ENCODE measurements around the gene DYTN. TPM values are rescaled to one million over a fixed set of nuclear protein-coding genes. Genes with fewer than 3 reads are reported as not detected.
A peak's percentile ranks its signal among the peaks of the same experiment; 100 is the strongest.

The DYTN gene
- total RNA-seq, 1 donor from 2014 or later: not detected

GRCh38 chr2:206683546-206683945 lies 34.6 kb downstream of the DYTN start:
- intact Hi-C loops (cut with micrococcal nuclease): no loop called here
- no peak overlapping the region for H3K4me3 Mint-ChIP-seq
- H3K36me3 Mint-ChIP-seq (ENCODE audit: low read depth): no peaks in the 10 kb centered on the region
- H3K4me1 Mint-ChIP-seq: no peaks in the 10 kb centered on the region
- no peak for DNase-seq
- peaks cover 13% of the 10 kb centered on the region for H3K27me3 Mint-ChIP-seq
- H3K27ac Mint-ChIP-seq: no peak overlapping the region
- no peaks in the 10 kb centered on the region for H3K9me3 Mint-ChIP-seq

GRCh38 chr2:206670531-206671319 lies 47.5 kb downstream of the DYTN start:
- intact Hi-C loops (cut with micrococcal nuclease): no loop called here
- DNase-seq: no peak
- Mint-ChIP-seq H3K4me1 (peaks cover 3% of the 10 kb centered on the region), H3K27me3 (peaks cover 4% of the 10 kb centered on the region), H3K27ac (no peak overlapping the region), H3K9me3 (no peaks in the 10 kb centered on the region), H3K36me3 (ENCODE audit: low read depth) (no peaks in the 10 kb centered on the region), H3K4me3 (no peak overlapping the region)

GRCh38 chr2:206665251-206665650 lies 52.9 kb downstream of the DYTN start:
- Mint-ChIP-seq H3K27me3 (peaks cover 5% of the 10 kb centered on the region), H3K27ac (no peak overlapping the region), H3K4me1 (no peaks in the 10 kb centered on the region), H3K9me3 (no peaks in the 10 kb centered on the region), H3K36me3 (ENCODE audit: low read depth) (no peaks in the 10 kb centered on the region), H3K4me3 (no peak overlapping the region)
- intact Hi-C loops (cut with micrococcal nuclease): no loop called here
- DNase-seq: no peak

GRCh38 chr2:206657087-206657486 lies 61.1 kb downstream of the DYTN start:
- Mint-ChIP-seq H3K9me3 (peaks cover 4% of the 10 kb centered on the region), H3K27me3 (peaks cover 6% of the 10 kb centered on the region), H3K4me1 (no peaks in the 10 kb centered on the region), H3K4me3 (no peak overlapping the region), H3K27ac (no peak overlapping the region), H3K36me3 (ENCODE audit: low read depth) (no peaks in the 10 kb centered on the region)
- intact Hi-C loops (cut with micrococcal nuclease): no loop called here
- no peak for DNase-seq

GRCh38 chr2:206647985-206648384 lies 70.2 kb downstream of the DYTN start:
- H3K36me3 Mint-ChIP-seq (ENCODE audit: low read depth): no peaks in the 10 kb centered on the region
- DNase-seq: no peak
- H3K9me3 Mint-ChIP-seq: no peaks in the 10 kb centered on the region
- no peak overlapping the region for H3K4me3 Mint-ChIP-seq
- H3K27ac Mint-ChIP-seq: no peak overlapping the region
- H3K4me1 Mint-ChIP-seq: no peaks in the 10 kb centered on the region
- intact Hi-C loops (cut with micrococcal nuclease): no loop called here
- no peaks in the 10 kb centered on the region for H3K27me3 Mint-ChIP-seq

GRCh38 chr2:206642075-206643025 lies 75.8 kb downstream of the DYTN start, which contains the start of gene FAM237A:
Gene FAM237A, plus strand, starts transcription at chr2:206642487. Its CDS starts 1,750 bp downstream, at chr2:206644237.
- Mint-ChIP-seq H3K36me3 (ENCODE audit: low read depth) (no peaks in the 10 kb centered on the region), H3K27me3 (peaks cover 9% of the 10 kb centered on the region), H3K27ac (no peak within 1 kb of the TSS), H3K4me1 (no peaks in the 10 kb centered on the region), H3K9me3 (no peaks in the 10 kb centered on the region), H3K4me3 (no peak within 1 kb of the TSS)
- intact Hi-C loops (cut with micrococcal nuclease): no loop called here
- DNase-seq: peak; percentile 79

GRCh38 chr2:206641226-206641625 lies 77.0 kb downstream of the DYTN start:
- Mint-ChIP-seq H3K27ac (no peak overlapping the region), H3K9me3 (no peaks in the 10 kb centered on the region), H3K27me3 (peaks cover 9% of the 10 kb centered on the region), H3K4me1 (no peaks in the 10 kb centered on the region), H3K36me3 (ENCODE audit: low read depth) (no peaks in the 10 kb centered on the region), H3K4me3 (no peak overlapping the region)
- intact Hi-C loops (cut with micrococcal nuclease): no loop called here
- DNase-seq: no peak

GRCh38 chr2:206639636-206640035 lies 78.6 kb downstream of the DYTN start:
- intact Hi-C loops (cut with micrococcal nuclease): no loop called here
- no peaks in the 10 kb centered on the region for H3K4me1 Mint-ChIP-seq
- no peak for DNase-seq
- H3K36me3 Mint-ChIP-seq (ENCODE audit: low read depth): no peaks in the 10 kb centered on the region
- no peak overlapping the region for H3K4me3 Mint-ChIP-seq
- H3K27ac Mint-ChIP-seq: no peak overlapping the region
- H3K27me3 Mint-ChIP-seq: peaks cover 9% of the 10 kb centered on the region
- H3K9me3 Mint-ChIP-seq: no peaks in the 10 kb centered on the region

- intact Hi-C loops (cut with micrococcal nuclease): no loop called here
- Mint-ChIP-seq H3K4me1 (no peaks in the 10 kb centered on the region), H3K4me3 (no peak overlapping the region), H3K27ac (no peak overlapping the region), H3K36me3 (ENCODE audit: low read depth) (no peaks in the 10 kb centered on the region), H3K9me3 (no peaks in the 10 kb centered on the region), H3K27me3 (peaks cover 1% of the 10 kb centered on the region)
- no peak for DNase-seq
Measured at GRCh38 chr2:206635015-206635414, 83.2 kb downstream of the DYTN start.

- no peak overlapping the region for H3K27ac Mint-ChIP-seq
- H3K36me3 Mint-ChIP-seq (ENCODE audit: low read depth): no peaks in the 10 kb centered on the region
- peaks cover 1% of the 10 kb centered on the region for H3K27me3 Mint-ChIP-seq
- DNase-seq: no peak
- intact Hi-C loops (cut with micrococcal nuclease): no loop called here
- no peaks in the 10 kb centered on the region for H3K9me3 Mint-ChIP-seq
- H3K4me1 Mint-ChIP-seq: no peaks in the 10 kb centered on the region
- no peak overlapping the region for H3K4me3 Mint-ChIP-seq
Measured at GRCh38 chr2:206631340-206631739, 86.9 kb downstream of the DYTN start.

GRCh38 chr2:206627632-206628031 lies 90.6 kb downstream of the DYTN start:
- DNase-seq: no peak
- intact Hi-C loops (cut with micrococcal nuclease): no loop called here
- no peak overlapping the region for H3K4me3 Mint-ChIP-seq
- H3K4me1 Mint-ChIP-seq: no peaks in the 10 kb centered on the region
- no peaks in the 10 kb centered on the region for H3K36me3 Mint-ChIP-seq (ENCODE audit: low read depth)
- no peak overlapping the region for H3K27ac Mint-ChIP-seq
- no peaks in the 10 kb centered on the region for H3K27me3 Mint-ChIP-seq
- no peaks in the 10 kb centered on the region for H3K9me3 Mint-ChIP-seq

GRCh38 chr2:206626108-206626507 lies 92.1 kb downstream of the DYTN start:
- H3K36me3 Mint-ChIP-seq (ENCODE audit: low read depth): no peaks in the 10 kb centered on the region
- H3K27ac Mint-ChIP-seq: no peak overlapping the region
- no peak for DNase-seq
- intact Hi-C loops (cut with micrococcal nuclease): no loop called here
- H3K4me3 Mint-ChIP-seq: no peak overlapping the region
- no peaks in the 10 kb centered on the region for H3K9me3 Mint-ChIP-seq
- H3K27me3 Mint-ChIP-seq: no peaks in the 10 kb centered on the region
- H3K4me1 Mint-ChIP-seq: no peaks in the 10 kb centered on the region

- peaks cover 2% of the 10 kb centered on the region for H3K27me3 Mint-ChIP-seq
- intact Hi-C loops (cut with micrococcal nuclease): no loop called here
- no peak overlapping the region for H3K27ac Mint-ChIP-seq
- H3K36me3 Mint-ChIP-seq (ENCODE audit: low read depth): no peaks in the 10 kb centered on the region
- no peaks in the 10 kb centered on the region for H3K4me1 Mint-ChIP-seq
- H3K9me3 Mint-ChIP-seq: no peaks in the 10 kb centered on the region
- H3K4me3 Mint-ChIP-seq: no peak overlapping the region
- no peak for DNase-seq
Measured at GRCh38 chr2:206619011-206619410, 99.2 kb downstream of the DYTN start.

GRCh38 chr2:206616151-206616550 lies 102.0 kb downstream of the DYTN start:
- intact Hi-C loops (cut with micrococcal nuclease): no loop called here
- Mint-ChIP-seq H3K27me3 (peaks cover 2% of the 10 kb centered on the region), H3K27ac (no peak overlapping the region), H3K4me1 (no peaks in the 10 kb centered on the region), H3K36me3 (ENCODE audit: low read depth) (no peaks in the 10 kb centered on the region), H3K9me3 (no peaks in the 10 kb centered on the region), H3K4me3 (no peak overlapping the region)
- no peak for DNase-seq

All from activated CD4-positive, alpha-beta T cell treated with anti-CD3 and anti-CD28 coated beads, Interleukin-2, amount 10 ng/mL, durations not matched to agents 24 days and 14 days (primary cell).